ENCODE measurements around the gene CDK5RAP3. TPM values are rescaled to one million over a fixed set of nuclear protein-coding genes. Genes with fewer than 3 reads are reported as not detected.
"Not testable (repeated sequence)": the region's sequence is repeated elsewhere in the genome, so short reads cannot be mapped to it uniquely, and the experiment has no call there.

The CDK5RAP3 gene
- total RNA-seq, 4 donors from 2014 or later = 43.8 to 98.8 (median 63.8) TPM

DNA sequence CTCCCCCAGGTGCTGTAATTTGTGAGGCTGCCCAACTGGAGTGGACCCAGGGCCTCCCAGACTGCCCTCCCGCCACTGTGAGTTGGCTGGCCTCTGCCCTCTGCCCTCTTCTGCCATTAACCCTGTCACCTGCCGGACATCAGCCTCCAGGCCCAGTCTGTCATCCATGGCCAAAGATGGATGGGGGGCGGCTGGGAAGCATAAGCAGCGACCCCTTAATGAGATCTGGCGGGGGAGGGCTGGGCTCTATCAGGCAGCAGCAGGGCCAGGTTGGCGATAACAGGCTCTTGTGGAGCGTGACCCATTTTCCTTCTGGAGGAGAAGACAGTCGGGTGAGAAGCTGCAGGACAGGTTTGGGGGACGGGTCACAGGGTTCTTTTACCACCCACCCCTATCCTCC, 25.3 kb downstream of the CDK5RAP3 start:
- 50 to 93% methylated on average over 2 of the region's 9 CpGs for WGBS, 2 donors (ENCODE audit: low coverage in 1 of 2)
- no peak for ATAC-seq
- no peaks in the 10 kb centered on the region for H3K4me1 ChIP-seq
- peaks cover 39% of the 10 kb centered on the region for H3K27me3 ChIP-seq
- H3K9me3 ChIP-seq = no peaks in the 10 kb centered on the region
- H3K4me3 ChIP-seq = no peak overlapping the region
- H3K36me3 ChIP-seq = no peaks in the 10 kb centered on the region
- TF ChIP-seq CTCF (IDR thresholded peaks at IDR 0.05) (no peak), POLR2A (IDR thresholded peaks at IDR 0.05) (no peak), POLR2AphosphoS5 (IDR thresholded peaks at IDR 0.05) (no peak), EP300 (IDR thresholded peaks at IDR 0.05) (no peak)
- no peak overlapping the region for H3K27ac ChIP-seq

DNA sequence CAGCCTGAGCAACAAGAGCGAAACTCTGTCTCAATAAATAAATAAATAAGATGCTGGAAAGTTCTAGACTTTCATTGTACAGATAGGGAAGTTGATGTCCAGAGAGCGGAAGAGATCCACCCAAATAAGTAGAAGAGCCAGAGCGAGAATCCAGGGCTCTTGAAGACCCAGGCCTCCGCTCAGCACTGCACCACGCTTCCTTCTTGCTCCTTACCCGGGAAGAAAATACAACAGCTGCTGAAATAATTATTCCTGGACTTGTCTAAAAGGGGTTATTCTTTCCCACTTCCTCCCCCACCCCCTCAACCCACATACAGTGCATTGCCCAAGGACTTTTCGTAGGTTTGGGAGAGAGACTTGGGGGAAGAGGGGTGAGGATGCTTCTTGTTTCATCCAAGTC, 26.7 kb downstream of the CDK5RAP3 start:
- no peaks in the 10 kb centered on the region for H3K36me3 ChIP-seq
- H3K27me3 ChIP-seq = peaks cover 39% of the 10 kb centered on the region
- H3K9me3 ChIP-seq = no peaks in the 10 kb centered on the region
- TF ChIP-seq POLR2A (IDR thresholded peaks at IDR 0.05) = no peak
- TF ChIP-seq EP300 (IDR thresholded peaks at IDR 0.05) = no peak
- TF ChIP-seq CTCF (IDR thresholded peaks at IDR 0.05) = no peak
- TF ChIP-seq POLR2AphosphoS5 (IDR thresholded peaks at IDR 0.05) = no peak
- 72% methylated on average over 5 to 7 of the region's 7 CpGs for WGBS, 2 donors (ENCODE audit: low coverage in 1 of 2)
- ATAC-seq = no peak
- H3K4me1 ChIP-seq = peaks cover 0 to 11% (median 0%) of the 10 kb centered on the region in 3 donors
- H3K4me3 ChIP-seq = no peak overlapping the region
- no peak overlapping the region for H3K27ac ChIP-seq

- 79 to 95% methylated on average over 2 to 6 of the region's 7 CpGs for WGBS, 2 donors (ENCODE audit: low coverage in 1 of 2)
- ATAC-seq = no peak
- H3K27ac ChIP-seq = no peak overlapping the region
- peaks cover 0 to 16% (median 0%) of the 10 kb centered on the region in 3 donors for H3K4me1 ChIP-seq
- H3K4me3 ChIP-seq = no peak overlapping the region
- H3K9me3 ChIP-seq = no peaks in the 10 kb centered on the region
- H3K27me3 ChIP-seq = peaks cover 39% of the 10 kb centered on the region
- no peaks in the 10 kb centered on the region for H3K36me3 ChIP-seq
- TF ChIP-seq CTCF (IDR thresholded peaks at IDR 0.05) (no peak), POLR2A (IDR thresholded peaks at IDR 0.05) (no peak), POLR2AphosphoS5 (IDR thresholded peaks at IDR 0.05) (no peak), EP300 (IDR thresholded peaks at IDR 0.05) (no peak)
Observed at GRCh38 chr17:47998044-47998443, 27.1 kb downstream of the CDK5RAP3 start.

DNA sequence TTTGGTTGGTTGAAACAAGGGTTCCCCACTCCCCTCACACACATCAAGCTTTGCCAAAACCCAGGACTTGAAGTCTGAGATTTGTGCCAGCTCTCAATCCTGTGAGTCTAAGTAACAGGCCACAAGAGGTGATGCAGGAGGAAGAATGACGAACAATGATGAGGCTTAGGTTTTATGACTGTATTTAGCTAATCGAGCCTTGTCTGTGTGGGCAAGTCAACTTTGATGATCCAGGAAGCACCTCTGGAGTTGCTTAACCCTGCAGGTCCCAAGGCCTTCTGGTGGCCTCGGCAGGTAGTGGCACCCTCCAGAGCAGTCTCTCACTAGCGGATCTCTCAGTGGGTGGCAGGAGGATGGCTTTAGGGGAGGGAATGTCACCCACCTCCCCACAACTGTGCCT, 28.7 kb downstream of the CDK5RAP3 start:
- no peak for ATAC-seq
- Histone ChIP-seq H3K4me1 (peaks cover 0 to 24% (median 0%) of the 10 kb centered on the region in 3 donors), H3K36me3 (no peaks in the 10 kb centered on the region), H3K27ac (no peak overlapping the region), H3K9me3 (no peaks in the 10 kb centered on the region), H3K27me3 (peaks cover 39% of the 10 kb centered on the region), H3K4me3 (no peak overlapping the region)
- 36 to 70% methylated on average over 1 to 2 of the region's 4 CpGs for WGBS, 2 donors (ENCODE audit: low coverage in 1 of 2)
- TF ChIP-seq CTCF (IDR thresholded peaks at IDR 0.05) (no peak), POLR2A (IDR thresholded peaks at IDR 0.05) (no peak), EP300 (IDR thresholded peaks at IDR 0.05) (no peak), POLR2AphosphoS5 (IDR thresholded peaks at IDR 0.05) (no peak)

- no peak overlapping the region for H3K4me3 ChIP-seq
- no peak overlapping the region for H3K27ac ChIP-seq
- no peaks in the 10 kb centered on the region for H3K36me3 ChIP-seq
- peaks cover 31% of the 10 kb centered on the region for H3K27me3 ChIP-seq
- no peaks in the 10 kb centered on the region for H3K9me3 ChIP-seq
- TF ChIP-seq EP300 (IDR thresholded peaks at IDR 0.05) = no peak
- WGBS, 2 donors (ENCODE audit: low coverage in 1 of 2) = 56 to 83% methylated on average over 1 of the region's 1 CpG
- peaks cover 0 to 24% (median 0%) of the 10 kb centered on the region in 3 donors for H3K4me1 ChIP-seq
- ATAC-seq = no peak
Observed at GRCh38 chr17:48001197-48001596, 30.3 kb downstream of the CDK5RAP3 start.

- not testable (repeated sequence) for ATAC-seq, H3K36me3 ChIP-seq, H3K27ac ChIP-seq, H3K4me3 ChIP-seq, H3K9me3 ChIP-seq
- H3K4me1 ChIP-seq = peaks cover 0 to 24% (median 0%) of the 10 kb centered on the region in 3 donors
- WGBS, 2 donors (ENCODE audit: low coverage in 1 of 2) = 85 to 100% methylated on average over 5 of the region's 5 CpGs
- peaks cover 27% of the 10 kb centered on the region for H3K27me3 ChIP-seq
Observed at GRCh38 chr17:48001657-48002056, 30.7 kb downstream of the CDK5RAP3 start.

All from gastroesophageal sphincter (tissue), 4 donors.